ENCODE measurements around the gene NEK1.
"Not testable (repeated sequence)": the region's sequence is repeated elsewhere in the genome, so short reads cannot be mapped to it uniquely, and the experiment has no call there.

The NEK1 gene

DNA sequence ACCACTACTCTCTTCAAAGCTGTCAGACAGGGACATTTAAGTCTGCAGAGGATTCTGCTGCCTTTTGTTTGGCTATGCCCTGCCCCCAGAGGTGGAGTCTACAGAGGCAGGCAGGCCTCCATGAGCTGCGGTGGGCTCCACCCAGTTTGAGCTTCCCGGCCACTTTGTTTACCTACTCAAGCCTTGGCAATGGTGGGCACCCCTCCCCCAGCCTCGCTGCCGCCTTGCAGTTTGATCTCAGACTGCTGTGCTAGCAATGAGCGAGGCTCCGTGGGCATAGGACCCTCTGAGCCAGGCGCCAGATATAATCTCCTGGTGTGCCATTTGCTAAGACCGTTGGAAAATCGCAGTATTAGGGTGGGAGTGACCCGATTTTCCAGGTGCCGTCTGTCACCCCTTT is 112.5 kb downstream of the NEK1 start:
- DNase-seq (ENCODE audit: low read depth in 2 of 2), result not testable (repeated sequence)

DNA sequence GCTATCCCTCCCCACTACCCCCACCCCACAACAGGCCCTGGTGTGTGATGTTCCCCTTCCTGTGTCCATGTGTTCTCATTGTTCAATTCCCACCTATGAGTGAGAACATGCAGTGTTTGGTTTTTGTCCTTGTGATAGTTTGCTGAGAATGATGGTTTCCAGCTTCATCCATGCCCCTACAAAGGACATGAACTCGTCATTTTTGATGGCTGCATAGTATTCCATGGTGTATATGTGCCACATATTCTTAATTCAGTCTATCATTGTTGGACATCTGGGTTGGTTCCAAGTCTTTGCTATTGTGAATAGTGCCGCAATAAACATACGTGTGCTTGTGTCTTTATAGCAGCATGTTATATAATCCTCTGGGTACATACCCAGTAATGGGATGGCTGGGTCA is 118.1 kb downstream of the NEK1 start:
- not testable (repeated sequence) for DNase-seq (ENCODE audit: low read depth in 2 of 2)

DNA sequence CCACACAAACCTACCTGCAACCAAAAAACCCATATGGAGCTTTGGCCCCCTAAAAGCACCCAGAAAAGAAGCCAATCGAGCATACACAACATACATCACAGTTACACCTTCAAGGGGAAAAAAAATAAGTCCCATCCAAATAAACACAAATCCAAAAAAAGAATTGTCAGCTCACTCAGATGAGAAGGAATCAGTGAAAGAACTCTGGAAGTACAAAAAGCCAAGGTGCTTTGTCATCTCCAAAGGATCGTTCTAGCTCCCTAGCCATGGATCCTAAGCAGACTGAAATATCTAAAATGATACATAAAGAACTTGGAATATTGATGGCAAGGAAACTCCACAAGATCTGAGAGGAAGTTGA is 119.2 kb downstream of the NEK1 start:
- DNase-seq (ENCODE audit: low read depth in 2 of 2), result no peak

DNA sequence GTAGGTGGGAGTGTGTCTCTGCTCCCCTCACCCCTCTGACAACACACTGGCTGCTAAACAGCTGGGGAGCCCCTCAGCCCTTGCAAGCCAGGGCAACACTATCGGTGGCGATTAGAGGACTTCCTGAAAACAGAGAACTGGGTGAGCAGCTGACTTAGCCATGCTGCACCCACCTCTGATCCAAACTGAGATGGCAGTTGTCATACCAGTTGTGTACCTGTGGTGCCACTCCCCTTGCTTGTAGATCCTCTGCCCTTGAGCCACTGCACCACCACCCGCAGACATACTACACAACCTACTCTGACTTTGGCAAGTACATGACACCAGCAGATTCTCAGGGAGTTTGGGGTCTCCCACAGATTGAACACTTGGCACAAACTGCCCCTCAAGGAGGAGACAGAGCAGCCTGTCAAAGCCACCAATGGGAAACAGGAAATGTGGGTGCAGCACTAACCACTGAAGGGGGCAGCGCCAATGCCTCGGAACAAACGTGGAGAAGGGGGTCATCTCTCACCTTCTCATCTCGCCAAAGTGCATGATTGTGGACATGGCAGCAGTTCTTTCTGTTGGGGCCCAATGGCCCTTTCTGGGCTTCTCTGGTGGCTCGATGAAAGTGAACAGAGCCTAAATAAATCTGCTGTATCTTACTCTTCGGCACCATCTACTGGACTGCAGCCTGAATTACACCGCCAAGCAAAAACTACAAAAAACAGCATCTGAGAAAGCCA is 119.8 kb downstream of the NEK1 start:
- DNase-seq (ENCODE audit: low read depth in 2 of 2), result no peak

DNA sequence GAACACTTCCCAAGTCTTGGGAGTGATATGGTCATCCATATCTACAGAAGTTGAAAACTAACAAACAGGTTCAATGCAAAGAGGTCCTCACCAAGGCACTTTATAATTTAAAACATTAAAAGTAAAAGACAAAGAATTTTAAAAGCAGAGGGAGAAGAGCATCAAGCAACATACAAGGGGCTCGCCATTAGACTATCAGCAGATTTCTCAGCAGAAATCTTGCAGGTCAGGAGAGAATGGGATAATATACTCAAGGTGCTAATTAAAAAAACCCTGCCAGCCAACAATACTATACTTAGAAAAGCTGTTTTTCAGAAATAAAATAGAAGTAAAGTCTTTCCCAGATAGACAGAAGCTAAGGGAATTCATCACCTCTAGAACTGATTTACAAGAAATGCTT is 121.2 kb downstream of the NEK1 start:
- DNase-seq (ENCODE audit: low read depth in 2 of 2), result no peak

DNA sequence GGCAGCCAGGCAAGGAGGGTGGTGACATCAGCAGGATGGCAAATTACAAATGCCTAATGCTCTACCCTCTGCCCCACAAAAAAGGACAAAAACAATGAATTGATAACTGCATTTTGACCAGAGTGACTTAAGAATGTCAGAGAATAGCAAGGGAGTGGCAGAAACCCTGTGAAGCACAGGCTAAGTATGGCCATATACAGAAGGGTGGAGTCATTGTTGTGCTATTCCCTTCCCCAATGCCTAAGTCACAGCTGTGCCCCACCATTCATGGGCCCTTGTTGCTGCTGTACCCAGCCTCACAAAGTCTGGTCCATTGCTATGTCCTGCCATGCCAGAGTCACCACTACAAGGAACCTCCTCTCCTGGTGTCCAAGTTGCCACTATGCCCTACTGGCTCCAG is 123.1 kb downstream of the NEK1 start:
- DNase-seq (ENCODE audit: low read depth in 2 of 2), result no peak

DNA sequence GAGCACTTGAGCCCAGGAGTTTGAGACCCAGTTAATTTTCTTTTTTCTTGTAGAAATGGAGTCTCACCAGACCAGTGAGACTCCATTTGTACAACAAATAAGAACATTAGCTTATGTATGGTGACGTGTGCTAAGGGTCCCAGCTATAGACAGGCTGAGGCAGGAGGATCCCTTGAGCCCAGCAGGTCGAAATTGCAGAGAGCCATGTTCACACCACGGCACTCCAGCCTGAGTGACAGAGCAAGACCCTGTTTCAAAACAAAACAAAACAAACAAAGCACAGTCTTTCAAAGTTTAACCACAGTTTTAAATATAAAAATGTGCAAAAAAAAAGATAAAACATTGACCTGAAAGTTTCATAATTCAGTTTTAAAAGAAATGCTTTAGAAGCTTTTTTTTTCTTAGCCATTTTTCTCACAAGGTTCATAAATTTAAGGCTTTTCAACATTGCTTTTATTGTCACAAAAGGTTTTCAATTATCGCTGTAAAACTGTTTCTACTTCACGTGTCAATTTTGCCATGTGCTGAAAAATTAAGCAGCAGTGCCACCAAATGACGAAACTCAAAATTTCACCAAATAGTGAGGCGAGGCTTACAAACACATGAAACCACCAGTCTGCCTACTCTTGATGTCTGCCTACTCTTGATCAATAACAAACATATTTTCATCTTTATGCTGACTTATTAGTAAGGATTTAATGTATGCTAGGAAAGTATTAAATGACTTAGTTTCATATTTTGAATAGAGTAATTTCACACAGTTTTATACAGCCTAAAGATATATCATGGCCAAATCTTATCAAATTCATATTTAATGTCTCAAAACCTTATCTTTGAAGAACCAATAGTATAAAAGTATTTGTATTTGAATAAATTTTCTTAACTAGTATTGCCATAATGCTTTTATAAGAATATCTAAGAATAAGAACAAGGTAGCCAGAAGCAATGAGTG is 126.3 kb downstream of the NEK1 start:
- DNase-seq (ENCODE audit: low read depth in 2 of 2), result no peak

DNA sequence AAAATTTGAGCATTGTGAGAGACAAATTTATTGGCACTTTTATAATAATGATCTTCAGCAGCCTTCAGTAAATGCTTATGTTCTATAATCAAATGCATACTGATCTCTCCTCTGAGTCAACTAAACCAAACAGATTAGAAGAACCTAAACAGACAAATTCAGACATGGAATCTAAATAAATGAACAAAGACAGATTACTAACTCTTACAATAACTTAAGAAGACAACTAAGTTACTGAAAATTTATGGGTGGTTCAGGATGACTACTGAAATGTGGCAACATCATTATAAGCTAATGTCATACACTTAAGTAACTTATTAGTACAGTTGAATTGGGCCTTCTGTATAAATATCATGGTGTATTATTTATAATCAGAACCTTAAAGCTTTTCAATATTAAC is 127.3 kb downstream of the NEK1 start:
- DNase-seq (ENCODE audit: low read depth in 2 of 2), result no peak

DNA sequence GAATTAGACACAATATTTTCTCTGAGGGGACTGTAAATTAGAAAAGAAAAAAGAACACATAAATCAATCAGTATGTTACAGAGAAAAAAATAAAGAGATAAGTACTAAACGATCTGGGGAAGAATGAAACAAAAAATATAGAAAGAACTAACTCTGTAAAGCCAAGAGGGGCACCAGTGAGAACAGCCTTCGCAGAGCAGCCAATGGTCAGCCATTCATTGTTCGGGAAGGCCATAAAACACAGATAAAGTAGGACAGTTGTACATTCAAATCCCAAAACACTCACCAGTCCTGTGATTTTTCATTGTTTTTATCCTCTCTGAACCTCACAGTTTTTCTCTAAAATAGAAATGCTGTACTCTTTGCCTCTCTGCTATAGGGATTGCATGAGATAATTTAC is 127.9 kb downstream of the NEK1 start:
- DNase-seq (ENCODE audit: low read depth in 2 of 2), result no peak

DNA sequence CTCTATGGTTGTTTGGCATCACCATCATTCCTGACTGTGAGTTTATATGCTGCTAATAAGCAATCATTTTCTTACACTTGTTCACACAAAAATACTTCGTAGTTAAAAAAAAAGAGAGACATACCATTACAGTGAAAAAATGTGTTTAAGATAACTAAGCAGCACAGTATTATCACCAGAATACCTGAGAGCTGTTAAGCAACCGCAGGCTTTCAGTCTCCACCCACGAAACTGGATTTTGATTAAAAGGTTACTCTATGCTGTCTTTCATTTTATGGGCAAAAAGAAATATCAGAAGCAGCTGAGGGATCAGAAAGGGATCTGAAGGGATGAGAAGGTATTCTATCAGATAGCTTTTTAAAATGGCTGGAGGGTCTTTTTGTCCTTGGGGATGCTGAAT is 148.3 kb downstream of the NEK1 start:
- no peak for DNase-seq (ENCODE audit: low read depth in 2 of 2)

DNA sequence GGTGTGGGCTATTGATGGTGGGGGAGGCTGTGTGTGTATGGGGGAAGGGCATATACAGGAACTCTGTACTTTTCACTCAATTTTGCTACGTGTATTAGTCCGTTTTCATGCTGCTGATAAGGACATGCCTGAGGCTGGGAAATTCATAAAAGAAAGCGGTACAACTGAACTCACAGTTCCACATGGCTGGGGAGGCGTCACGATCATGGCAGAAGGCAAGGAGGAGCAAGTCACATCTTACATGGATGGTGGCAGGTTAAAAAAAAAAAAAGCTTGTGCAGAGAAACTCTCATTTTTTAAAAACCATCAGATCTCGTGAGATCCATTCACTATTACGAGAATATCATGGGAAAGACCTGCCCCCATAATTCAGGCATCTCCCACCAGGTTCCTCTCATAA is 152.3 kb downstream of the NEK1 start:
- no peak for DNase-seq (ENCODE audit: low read depth in 2 of 2)

DNA sequence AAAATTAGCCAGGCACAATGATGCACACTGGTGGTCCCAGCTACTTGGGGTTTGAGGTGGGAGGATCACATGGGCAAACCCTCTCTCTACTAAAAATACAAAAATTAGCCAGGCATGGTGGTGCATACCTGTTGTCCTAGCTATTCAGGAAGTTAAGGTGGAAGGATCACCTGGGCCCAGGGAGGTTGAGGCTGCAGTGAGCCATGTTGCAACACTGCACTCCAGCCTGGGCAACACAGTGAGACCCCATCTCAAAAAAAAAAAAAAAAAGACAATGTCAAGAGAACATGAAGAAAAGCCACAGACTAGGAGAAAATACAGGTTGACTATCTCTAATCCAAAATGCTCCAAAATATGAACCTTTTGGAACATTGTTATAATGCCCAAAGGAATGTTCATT is 153.8 kb downstream of the NEK1 start:
- DNase-seq (ENCODE audit: low read depth in 2 of 2), result no peak

DNA sequence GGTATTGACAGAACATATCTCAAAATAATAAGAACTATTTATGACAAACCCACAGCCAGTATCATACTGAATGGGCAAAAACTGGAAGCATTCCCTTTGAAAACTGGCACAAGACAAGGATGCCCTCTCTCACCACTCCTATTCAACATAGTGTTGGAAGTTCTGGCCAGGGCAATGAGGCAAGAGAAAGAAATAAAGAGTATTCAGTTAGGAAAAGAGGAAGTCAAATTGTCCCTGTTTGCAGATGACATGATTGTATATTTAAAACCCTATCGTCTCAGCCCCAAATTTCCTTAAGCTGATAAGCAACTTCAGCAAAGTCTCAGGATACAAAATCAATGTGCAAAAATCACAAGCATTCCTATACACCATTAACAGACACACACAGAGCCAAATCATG is 159.7 kb downstream of the NEK1 start:
- not testable (repeated sequence) for DNase-seq (ENCODE audit: low read depth in 2 of 2)

DNA sequence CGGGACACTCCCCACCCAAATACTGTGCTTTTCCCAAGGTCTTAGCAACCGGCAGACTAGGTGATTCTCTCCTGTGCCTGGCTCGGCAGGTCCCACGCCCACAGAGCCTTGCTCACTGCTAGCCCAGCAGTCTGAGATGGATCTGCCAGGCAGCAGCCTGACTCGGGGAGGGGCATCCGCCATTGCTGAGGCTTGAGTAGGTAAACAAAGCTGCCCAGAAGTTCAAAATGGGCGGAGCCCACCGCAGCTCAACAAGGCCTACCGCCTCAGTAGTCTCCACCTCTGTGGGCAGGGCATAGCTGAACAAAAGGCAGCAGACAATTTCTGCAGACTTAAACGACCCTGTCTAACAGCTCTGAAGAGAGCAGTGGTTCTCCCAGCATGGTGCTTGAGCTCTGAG is 163.4 kb downstream of the NEK1 start:
- not testable (repeated sequence) for DNase-seq (ENCODE audit: low read depth in 2 of 2)

DNA sequence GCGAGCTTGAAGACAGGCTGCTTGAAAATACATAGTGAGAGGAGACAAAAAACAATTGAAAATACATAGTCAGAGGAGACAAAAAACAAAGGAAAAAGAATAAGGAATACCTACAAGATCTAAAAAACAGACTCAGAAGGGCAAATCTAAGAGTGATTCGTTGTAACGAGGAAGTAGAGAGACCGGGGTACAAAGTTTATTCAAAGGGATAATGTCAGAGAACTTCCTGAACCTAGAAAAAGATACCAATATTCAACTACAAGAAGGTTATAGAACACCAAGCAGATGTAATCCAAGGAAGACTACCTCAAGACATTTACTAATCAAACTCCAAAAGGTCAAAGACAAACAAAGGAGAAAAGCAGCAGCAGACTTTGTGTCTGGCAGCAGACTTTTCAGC is 165.6 kb downstream of the NEK1 start:
- DNase-seq (ENCODE audit: low read depth in 2 of 2), result no peak

DNA sequence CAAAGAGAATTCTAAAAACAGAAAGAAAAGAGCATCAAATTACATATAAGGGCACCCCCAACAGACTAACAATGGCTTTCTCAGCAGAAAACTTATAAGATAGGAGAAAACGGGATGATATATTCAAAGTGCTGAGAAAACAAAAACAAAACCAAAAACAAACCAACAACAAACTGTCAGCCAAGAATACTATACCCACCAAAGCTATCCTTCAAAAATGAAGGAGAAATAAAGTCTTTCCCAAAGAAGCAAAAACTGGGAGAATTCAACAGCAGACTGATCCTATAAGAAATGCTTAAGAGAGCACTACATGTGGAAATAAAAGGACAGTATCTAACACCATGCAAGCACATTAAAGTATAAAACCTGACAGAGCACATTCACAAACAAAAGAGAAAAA is 168.6 kb downstream of the NEK1 start:
- DNase-seq (ENCODE audit: low read depth in 2 of 2), result no peak

DNA sequence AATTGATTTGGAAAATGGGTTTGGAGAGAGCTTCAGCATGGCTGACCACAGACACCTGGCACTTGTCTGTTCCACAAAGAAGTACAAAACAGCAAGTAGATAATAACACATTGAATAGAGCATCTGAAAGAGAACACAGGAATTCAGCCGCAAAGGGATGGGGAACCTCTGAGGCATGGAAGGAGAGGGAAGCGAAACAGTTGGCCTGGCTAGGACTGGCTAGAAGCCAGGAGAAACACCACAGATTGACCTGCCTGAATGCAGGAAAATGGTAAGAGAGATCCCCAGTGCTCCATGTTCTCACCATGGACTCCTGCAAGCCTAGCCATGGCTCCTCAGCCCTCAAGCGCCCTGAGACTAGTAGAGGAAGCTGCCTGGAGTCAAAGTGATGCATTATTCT is 171.9 kb downstream of the NEK1 start:
- no peak for DNase-seq (ENCODE audit: low read depth in 2 of 2)

DNA sequence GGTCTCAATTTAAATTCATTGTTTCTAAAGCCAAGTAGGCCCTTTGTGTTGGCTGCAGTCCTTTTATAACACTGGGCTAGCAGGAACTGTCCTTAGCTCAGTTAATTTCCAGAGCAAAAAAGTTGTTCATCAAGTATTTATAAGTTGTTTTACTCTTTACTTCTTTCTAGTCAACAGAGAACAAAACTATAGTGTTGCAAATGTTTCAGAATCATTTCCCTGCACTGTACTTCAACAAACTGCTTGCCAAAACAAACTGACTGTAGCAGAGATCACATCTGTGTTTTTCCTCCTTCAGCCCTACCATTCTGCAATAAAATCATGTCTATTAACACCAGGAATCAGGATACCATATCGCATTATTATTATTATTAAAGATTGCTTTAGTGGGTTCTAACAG is 173.1 kb downstream of the NEK1 start:
- no peak for DNase-seq (ENCODE audit: low read depth in 2 of 2)

DNA sequence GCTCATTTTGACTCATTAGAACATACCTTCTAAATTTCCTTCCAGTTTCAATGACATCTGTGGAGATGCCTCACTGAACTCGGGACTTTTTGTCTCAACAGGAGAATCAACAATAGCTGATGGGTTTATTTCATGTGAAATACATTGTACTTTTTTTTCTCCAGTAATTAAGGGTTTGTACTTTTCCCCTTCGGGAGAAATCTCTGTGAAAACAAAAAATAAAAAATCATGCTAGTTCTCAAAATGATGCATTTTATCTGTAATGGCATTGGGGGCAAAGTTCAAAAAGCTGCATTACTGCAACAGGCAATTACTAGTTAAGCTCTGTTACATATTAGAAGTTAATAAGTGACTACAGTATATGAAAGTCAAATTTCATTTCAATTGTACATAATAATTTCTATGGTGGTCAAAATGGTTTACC is 174.3 kb downstream of the NEK1 start:
- DNase-seq (ENCODE audit: low read depth in 2 of 2), result no peak

DNA sequence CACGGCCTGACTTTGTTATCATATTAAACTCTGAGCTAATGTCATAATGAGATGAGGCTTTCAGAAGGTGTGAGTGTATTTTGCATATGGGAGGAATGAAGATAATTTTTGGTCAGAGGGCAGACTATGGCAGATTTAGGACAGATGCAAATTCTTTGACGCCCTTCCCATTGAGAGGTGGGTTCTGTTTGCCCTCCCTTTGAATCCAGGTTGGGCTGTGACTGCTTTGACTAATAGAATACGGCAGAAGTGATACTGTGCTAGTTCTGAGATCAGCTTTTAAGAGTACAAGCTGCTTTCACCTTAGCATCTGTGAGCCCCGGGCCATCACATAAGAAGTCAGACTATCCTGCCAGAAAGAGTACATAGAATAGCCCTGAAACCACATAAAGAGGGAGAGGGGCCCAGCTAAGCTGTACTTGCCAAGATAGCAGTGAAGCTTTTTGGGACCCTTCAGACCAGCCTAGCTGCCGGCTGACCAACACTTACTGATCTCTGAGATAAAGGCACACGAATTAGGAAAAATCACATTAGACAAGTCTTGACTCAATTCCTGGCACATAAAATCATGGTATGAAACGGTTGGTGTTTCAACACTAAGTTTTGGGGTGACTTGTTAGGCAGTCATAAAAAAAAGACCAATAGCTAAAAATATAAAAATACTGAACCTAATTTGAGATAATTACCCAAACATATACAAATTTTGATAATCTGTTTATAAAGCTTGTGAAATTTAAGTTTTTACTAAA is 174.9 kb downstream of the NEK1 start:
- DNase-seq (ENCODE audit: low read depth in 2 of 2), result no peak

DNA sequence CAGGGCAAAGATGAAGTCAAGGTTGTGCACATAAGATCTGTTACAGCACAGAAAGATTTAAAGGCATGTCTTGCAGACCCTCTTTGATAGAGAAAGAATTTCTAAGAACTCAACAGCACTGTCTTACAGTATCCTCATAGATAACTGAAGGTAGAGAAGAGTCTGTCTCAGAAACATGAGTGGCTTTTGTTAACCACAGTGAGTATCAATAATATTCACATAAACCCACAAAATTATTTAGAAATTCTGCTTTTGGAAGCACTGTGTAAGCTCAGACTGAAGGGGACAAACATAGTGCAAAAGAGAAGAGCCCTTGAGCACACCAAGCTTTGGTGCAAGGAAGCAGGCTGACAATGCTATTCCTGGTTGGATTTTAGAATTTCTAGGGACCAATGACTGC is 175.6 kb downstream of the NEK1 start:
- no peak for DNase-seq (ENCODE audit: low read depth in 2 of 2)

DNA sequence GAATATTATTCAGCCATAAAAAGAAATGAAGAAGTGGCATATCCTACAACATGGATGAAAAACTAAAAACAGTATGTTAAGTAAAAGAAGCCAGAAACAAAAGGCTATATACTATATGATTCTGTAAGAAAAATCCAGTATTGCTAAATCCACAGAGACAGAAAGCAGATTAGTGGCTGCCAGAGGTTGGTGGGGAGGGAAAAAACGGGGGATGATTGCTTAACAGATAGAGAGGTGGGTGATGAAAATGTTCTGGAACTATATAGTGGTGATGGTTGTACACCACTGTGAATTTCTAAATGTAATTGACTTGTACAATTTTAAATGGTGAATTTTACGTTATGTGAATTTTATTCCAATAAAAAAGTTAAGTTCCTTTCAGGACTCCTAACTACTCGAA is 184.0 kb downstream of the NEK1 start:
- no peak for DNase-seq (ENCODE audit: low read depth in 2 of 2)

DNA sequence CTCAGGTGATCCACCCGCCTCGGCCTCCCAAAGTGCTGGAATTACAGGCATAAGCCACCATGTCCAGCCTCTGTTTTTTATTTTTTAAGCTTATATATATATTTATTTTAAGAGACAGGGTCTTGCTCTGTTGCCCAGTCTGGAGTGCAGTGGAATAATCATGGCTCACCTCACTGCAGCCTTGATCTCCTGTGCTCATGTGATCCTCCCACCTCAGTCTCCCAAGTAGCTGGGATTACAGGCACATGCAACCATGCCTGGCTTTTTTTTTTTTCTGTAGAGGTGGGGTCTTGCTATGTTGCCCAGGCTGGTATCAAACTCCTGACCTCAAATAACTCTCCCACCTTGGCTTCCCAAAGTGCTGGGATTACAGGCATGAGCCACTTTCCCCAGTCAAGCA is 184.7 kb downstream of the NEK1 start:
- DNase-seq (ENCODE audit: low read depth in 2 of 2), result not testable (repeated sequence)

Measured in stimulated activated CD8-positive, alpha-beta memory T cell treated with anti-CD3 and anti-CD28 coated beads, Interleukin-2, amount 100 ng/mL, for 48 hours (primary cell).